ENCODE results near the gene PLA2G2D. TPM values are rescaled to one million over a fixed set of nuclear protein-coding genes. Genes with fewer than 3 reads are reported as not detected.

PLA2G2D gene
- total RNA-seq, 1 experiment from 2014 or later = not detected

DNA sequence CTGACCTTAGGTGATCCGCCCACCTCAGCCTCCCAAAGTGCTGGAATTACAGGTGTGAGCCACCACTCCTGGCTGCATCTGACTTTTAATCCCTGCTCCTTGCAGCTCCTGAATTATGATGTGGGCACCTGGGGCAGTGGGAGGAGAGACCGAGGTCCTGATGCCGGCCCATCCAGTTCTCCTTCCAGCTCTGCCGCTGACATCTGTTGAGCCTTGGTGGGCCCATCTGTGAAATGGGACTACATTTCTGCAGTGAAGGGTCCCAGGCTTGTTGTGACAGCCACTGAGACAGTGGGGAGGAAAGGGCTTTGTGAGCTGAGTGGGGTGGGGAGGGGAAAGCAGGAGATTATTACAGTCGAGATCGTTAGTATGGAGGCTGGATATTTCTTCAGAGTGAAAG, 31.6 kb upstream of the PLA2G2D start:
- H3K23me2 ChIP-seq (ENCODE audit: insufficient read length, low read depth, low read length, poor library complexity, severe bottlenecking) = peaks cover 9% of the 10 kb centered on the region
- H3K27ac Mint-ChIP-seq = no peak overlapping the region

More for the DNA sequence above, 31.6 kb upstream of the PLA2G2D start:
- H2AFZ ChIP-seq (ENCODE audit: low read length) = no peak overlapping the region
- WGBS (ENCODE audit: extremely low coverage, insufficient read length, low lambda C conversion rate) = no CpG with 5 or more reads among the region's 6 CpGs
- no peak overlapping the region for H3K23ac ChIP-seq (ENCODE audit: insufficient read length, low read depth, low read length)
- no peak overlapping the region for H2BK5ac ChIP-seq (ENCODE audit: insufficient read length, low read length)
- H3K9ac ChIP-seq (ENCODE audit: extremely low read depth, insufficient read length, low read length) = no peak overlapping the region
- no peak overlapping the region for H2BK15ac ChIP-seq (ENCODE audit: low read depth, low read length)
- no peak overlapping the region for H3T11ph ChIP-seq (ENCODE audit: low read length)
- H3K4me1 Mint-ChIP-seq = peaks cover 16 to 41% of the 10 kb centered on the region in 2 experiments
- H2BK20ac ChIP-seq (ENCODE audit: low read depth, low read length, poor library complexity, severe bottlenecking) = no peak overlapping the region
- H2BK12ac ChIP-seq (ENCODE audit: insufficient read length, low read depth, low read length) = no peak overlapping the region
- H4K91ac ChIP-seq (ENCODE audit: insufficient read length, low read depth, low read length) = no peak overlapping the region
- H3K14ac ChIP-seq (ENCODE audit: insufficient read depth, low read length) = no peak overlapping the region
- H3K27me3 Mint-ChIP-seq (ENCODE audit: low read depth) = peaks cover under 1% of the 10 kb centered on the region; the same call in 1 of the 2 replicates
- no peaks in the 10 kb centered on the region for H3K9me3 ChIP-seq (ENCODE audit: control insufficient read depth, low read depth, low read length)
- H3K4me3 Mint-ChIP-seq = no peak overlapping the region; a peak in 1 of 5 replicates
- no peak overlapping the region for H3K56ac ChIP-seq (ENCODE audit: insufficient read length, low read depth, low read length)
- H3K79me2 ChIP-seq (ENCODE audit: insufficient read depth, low read length) = no peaks in the 10 kb centered on the region
- H3K79me1 ChIP-seq (ENCODE audit: insufficient read depth, low read depth, low read length, poor library complexity, severe bottlenecking) = no peaks in the 10 kb centered on the region
- no peak overlapping the region for H3K4ac ChIP-seq (ENCODE audit: low read depth, low read length)
- H3K18ac ChIP-seq (ENCODE audit: insufficient read length, low read depth, low read length) = no peak overlapping the region
- no peak for DNase-seq
- no peaks in the 10 kb centered on the region for H3K4me1 ChIP-seq (ENCODE audit: insufficient read depth, low read length)
- TF ChIP-seq, protein P1, sequence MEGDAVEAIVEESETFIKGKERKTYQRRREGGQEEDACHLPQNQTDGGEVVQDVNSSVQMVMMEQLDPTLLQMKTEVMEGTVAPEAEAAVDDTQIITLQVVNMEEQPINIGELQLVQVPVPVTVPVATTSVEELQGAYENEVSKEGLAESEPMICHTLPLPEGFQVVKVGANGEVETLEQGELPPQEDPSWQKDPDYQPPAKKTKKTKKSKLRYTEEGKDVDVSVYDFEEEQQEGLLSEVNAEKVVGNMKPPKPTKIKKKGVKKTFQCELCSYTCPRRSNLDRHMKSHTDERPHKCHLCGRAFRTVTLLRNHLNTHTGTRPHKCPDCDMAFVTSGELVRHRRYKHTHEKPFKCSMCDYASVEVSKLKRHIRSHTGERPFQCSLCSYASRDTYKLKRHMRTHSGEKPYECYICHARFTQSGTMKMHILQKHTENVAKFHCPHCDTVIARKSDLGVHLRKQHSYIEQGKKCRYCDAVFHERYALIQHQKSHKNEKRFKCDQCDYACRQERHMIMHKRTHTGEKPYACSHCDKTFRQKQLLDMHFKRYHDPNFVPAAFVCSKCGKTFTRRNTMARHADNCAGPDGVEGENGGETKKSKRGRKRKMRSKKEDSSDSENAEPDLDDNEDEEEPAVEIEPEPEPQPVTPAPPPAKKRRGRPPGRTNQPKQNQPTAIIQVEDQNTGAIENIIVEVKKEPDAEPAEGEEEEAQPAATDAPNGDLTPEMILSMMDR (conservative IDR thresholded peaks at IDR 0.05) = no peak
- no peaks in the 10 kb centered on the region for H3K27me3 ChIP-seq (ENCODE audit: insufficient read depth, low read length)
- H3K9me3 Mint-ChIP-seq = no peaks in the 10 kb centered on the region
- H2BK120ac ChIP-seq (ENCODE audit: low read depth, low read length, poor library complexity, severe bottlenecking) = no peak overlapping the region
- no peak overlapping the region for H3K27ac ChIP-seq (ENCODE audit: insufficient read length, low read depth, low read length)
- no peak overlapping the region for H3K4me2 ChIP-seq (ENCODE audit: insufficient read depth, insufficient read length, low read length)
- no peak overlapping the region for H2AK5ac ChIP-seq (ENCODE audit: insufficient read length, low read length)
- no peak overlapping the region for H4K5ac ChIP-seq (ENCODE audit: insufficient read length, low read depth, low read length)
- no peak overlapping the region for H4K8ac ChIP-seq (replicated peaks; ENCODE audit: insufficient read length, low read depth, low read length)
- no peaks in the 10 kb centered on the region for H3K36me3 Mint-ChIP-seq (ENCODE audit: insufficient read depth in 1 of 3, low read depth in 3 of 3)
- H4K20me1 ChIP-seq (ENCODE audit: control insufficient read depth, insufficient read depth, insufficient read length) = no peaks in the 10 kb centered on the region

All from H9 (cell line).